Measurements from ENCODE around the gene EDDM13. TPM values are rescaled to one million over a fixed set of nuclear protein-coding genes. Genes with fewer than 3 reads are reported as not detected.

Gene EDDM13
- total and polyA plus RNA-seq, 2 donors (not counting 3 experiments of a cell fraction or from before 2014, with no cell fraction given), result 0.51 TPM; not detected in 1

- Histone ChIP-seq H4K20me1 (replicated peaks; ENCODE audit: control insufficient read depth, extremely low read depth, insufficient read depth, low read length) (no peaks in the 10 kb centered on the region), H3K36me3 (ENCODE audit: control insufficient read depth in 2 of 2, extremely low read depth in 1 of 2, insufficient read depth in 2 of 2, low read length in 2 of 2) (peaks cover 0 to 2% of the 10 kb centered on the region in 2 experiments), H3K4me1 (ENCODE audit: control insufficient read depth, extremely low read depth, insufficient read depth, low read length) (peaks cover 1% of the 10 kb centered on the region), H3K9me1 (replicated peaks; ENCODE audit: control insufficient read depth, extremely low read depth, insufficient read depth, low read length) (no peaks in the 10 kb centered on the region), H3K79me2 (ENCODE audit: control insufficient read depth, insufficient read depth, low read length) (no peaks in the 10 kb centered on the region), H3K9me3 (replicated peaks; ENCODE audit: control insufficient read depth, insufficient read depth, low read length) (no peaks in the 10 kb centered on the region), H3K9ac (replicated peaks; ENCODE audit: extremely low read depth, insufficient read depth, low read length) (no peak overlapping the region), H3K27ac (ENCODE audit: insufficient read depth, low read depth, low read length) (no peak overlapping the region), H3K4me3 (replicated peaks in 1 of 3; ENCODE audit: insufficient read depth in 1 of 3, low read depth in 1 of 3, low read length in 3 of 3) (no peak overlapping the region), H3K27me3 (ENCODE audit: control insufficient read depth in 2 of 2, insufficient read depth in 2 of 2, low read length in 2 of 2) (no peaks in the 10 kb centered on the region), H3K4me2 (ENCODE audit: insufficient read depth, low read length) (no peak overlapping the region), H2AFZ (ENCODE audit: low read depth, low read length) (no peak overlapping the region)
- DNase-seq (ENCODE audit: low read depth, low spot score) (no peak), FAIRE-seq (no peak)
- dilution Hi-C loops (cut with MboI; ENCODE audit: extremely low pct_ligation_motif_present, low sequenced_read_pairs) (no loop called here), intact Hi-C loops (cut with micrococcal nuclease) (no loop called here)
- POLR2A ChIA-PET, result no interaction called here
- TF ChIP-seq GATA2 (IDR thresholded peaks at IDR 0.05; ENCODE audit: insufficient read depth, insufficient read length, low read depth, low read length), result no peak
- no peak for TF ChIP-seq POLR2AphosphoS5 (IDR thresholded peaks at IDR 0.05; ENCODE audit: insufficient read depth, low read depth, low read length)
- TF ChIP-seq EZH2 (IDR thresholded peaks at IDR 0.05; ENCODE audit: borderline replicate concordance, low read depth, low read length, severe bottlenecking), result no peak
- no peak for TF ChIP-seq JUN (IDR thresholded peaks at IDR 0.05; ENCODE audit: borderline replicate concordance, insufficient read depth, insufficient read length, low read depth)
- TF ChIP-seq MYC (IDR thresholded peaks at IDR 0.05; ENCODE audit: low read depth, low read length), result no peak
- TF ChIP-seq MAX (IDR thresholded peaks at IDR 0.05; ENCODE audit: insufficient read depth, insufficient read length), result no peak
- no peak for TF ChIP-seq FOS (IDR thresholded peaks at IDR 0.05; ENCODE audit: borderline replicate concordance, insufficient read depth, low read length)
- TF ChIP-seq POLR2A (IDR thresholded peaks at IDR 0.05; ENCODE audit: low read depth, low read length), result no peak
- TF ChIP-seq, protein P1, sequence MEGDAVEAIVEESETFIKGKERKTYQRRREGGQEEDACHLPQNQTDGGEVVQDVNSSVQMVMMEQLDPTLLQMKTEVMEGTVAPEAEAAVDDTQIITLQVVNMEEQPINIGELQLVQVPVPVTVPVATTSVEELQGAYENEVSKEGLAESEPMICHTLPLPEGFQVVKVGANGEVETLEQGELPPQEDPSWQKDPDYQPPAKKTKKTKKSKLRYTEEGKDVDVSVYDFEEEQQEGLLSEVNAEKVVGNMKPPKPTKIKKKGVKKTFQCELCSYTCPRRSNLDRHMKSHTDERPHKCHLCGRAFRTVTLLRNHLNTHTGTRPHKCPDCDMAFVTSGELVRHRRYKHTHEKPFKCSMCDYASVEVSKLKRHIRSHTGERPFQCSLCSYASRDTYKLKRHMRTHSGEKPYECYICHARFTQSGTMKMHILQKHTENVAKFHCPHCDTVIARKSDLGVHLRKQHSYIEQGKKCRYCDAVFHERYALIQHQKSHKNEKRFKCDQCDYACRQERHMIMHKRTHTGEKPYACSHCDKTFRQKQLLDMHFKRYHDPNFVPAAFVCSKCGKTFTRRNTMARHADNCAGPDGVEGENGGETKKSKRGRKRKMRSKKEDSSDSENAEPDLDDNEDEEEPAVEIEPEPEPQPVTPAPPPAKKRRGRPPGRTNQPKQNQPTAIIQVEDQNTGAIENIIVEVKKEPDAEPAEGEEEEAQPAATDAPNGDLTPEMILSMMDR (IDR thresholded peaks at IDR 0.05; ENCODE audit: extremely low read depth in 1 of 2, insufficient read depth in 1 of 2, low read depth in 1 of 2, low read length in 2 of 2), result no peak
- CTCF ChIA-PET, result interaction anchor here (1.2 to 1.4 kb wide), 2 partner anchors 14 to 38 kb away, joined by 3 read pairs; no protein-coding TSS in a partner anchor
- BruUV-seq (replicated peaks), result no TSS peak
These were observed 23.2 kb downstream of the EDDM13 start for GRCh38 chr19:56295531-56296455.
